NCI-H2196 treated with DMSO at 0.1 percent for 48 hours (cell line): ENCODE measurements around the gene RAD51B.

Source experiments
- DNase-seq: peaks from one replicate; lab custom pipeline; 2025; ENCODE audit not compliant: unreplicated experiment; lab: John Stamatoyannopoulos, UW

The RAD51B gene

GRCh38 chr14:68527329-68527851 lies 707.8 kb downstream of the RAD51B start:
- no peak for DNase-seq

GRCh38 chr14:68528040-68528687 lies 708.6 kb downstream of the RAD51B start:
- no peak for DNase-seq

GRCh38 chr14:68530443-68530842 lies 710.9 kb downstream of the RAD51B start:
- DNase-seq: no peak

- no peak for DNase-seq
Measured at GRCh38 chr14:68532496-68532895, 712.9 kb downstream of the RAD51B start.

GRCh38 chr14:68534276-68534675 lies 714.7 kb downstream of the RAD51B start:
- no peak for DNase-seq

- no peak for DNase-seq
Measured at GRCh38 chr14:68535404-68536017, 715.9 kb downstream of the RAD51B start.

- DNase-seq: no peak
Measured at GRCh38 chr14:68536018-68536410, 716.4 kb downstream of the RAD51B start.

GRCh38 chr14:68538639-68539038 lies 719.1 kb downstream of the RAD51B start:
- DNase-seq: no peak

- DNase-seq: no peak
Measured at GRCh38 chr14:68539241-68539737, 719.7 kb downstream of the RAD51B start.

GRCh38 chr14:68539789-68540188 lies 720.2 kb downstream of the RAD51B start:
- DNase-seq: no peak

- no peak for DNase-seq
Measured at GRCh38 chr14:68541178-68541896, 721.8 kb downstream of the RAD51B start.

- no peak for DNase-seq
Measured at GRCh38 chr14:68542346-68542745, 722.8 kb downstream of the RAD51B start.

- DNase-seq: no peak
Measured at GRCh38 chr14:68543516-68543915, 723.9 kb downstream of the RAD51B start.

- peak; percentile 13 for DNase-seq
Measured at GRCh38 chr14:68544081-68544892, 724.7 kb downstream of the RAD51B start.

- no peak for DNase-seq
Measured at GRCh38 chr14:68546839-68547238, 727.3 kb downstream of the RAD51B start.

GRCh38 chr14:68547305-68548193 lies 728.0 kb downstream of the RAD51B start:
- no peak for DNase-seq

GRCh38 chr14:68548194-68549076 lies 728.9 kb downstream of the RAD51B start:
- no peak for DNase-seq

GRCh38 chr14:68550338-68550715 lies 730.7 kb downstream of the RAD51B start:
- DNase-seq: no peak

GRCh38 chr14:68551045-68551683 lies 731.6 kb downstream of the RAD51B start:
- no peak for DNase-seq
